CD8-positive, alpha-beta memory T cell (primary cell): ENCODE data around the gene C1QTNF12. TPM values are rescaled to one million over a fixed set of nuclear protein-coding genes. Genes with fewer than 3 reads are reported as not detected.

Experiments used
- CTCF ChIA-PET: fragments of 350-600 bp; sonication (Branson Sonifier 250); formaldehyde crosslinking; loops from one replicate; lab custom pipeline; 2021; ENCODE audit warnings: antibody characterized with exemption; lab: Charles Lee
- POLR2A ChIA-PET: fragments of 350-600 bp; sonication (Branson Sonifier 250); formaldehyde crosslinking; loops from one replicate; lab custom pipeline; 2021; ENCODE audit warnings: antibody characterized with exemption; lab: Charles Lee
- DNase-seq, 5 donors: peaks; one replicate each; pipeline versions ENCODE4 v3.0.0 to v3.0.0-alpha.2; 2020 to 2022; ENCODE audit warnings: mixed read lengths in 1 of 5
- H3K27ac ChIP-seq: one replicate; pipeline ENCODE4 v1.7.0; 2013; ENCODE audit warnings: low read depth, mild to moderate bottlenecking, low read length, moderate library complexity
- H3K27me3 ChIP-seq: 2 replicates; pipeline ENCODE4 v1.7.0; 2013; ENCODE audit warnings: low read length, mild to moderate bottlenecking; ENCODE audit not compliant: insufficient read depth, poor library complexity, severe bottlenecking
- H3K36me3 ChIP-seq: 2 replicates; pipeline ENCODE4 v1.7.0; 2013; ENCODE audit warnings: mild to moderate bottlenecking, low read length, moderate library complexity; ENCODE audit not compliant: insufficient read depth
- H3K4me1 ChIP-seq: 2 replicates; pipeline ENCODE4 v1.7.0; 2013; ENCODE audit warnings: mild to moderate bottlenecking, low read length, moderate library complexity; ENCODE audit not compliant: insufficient read depth
- H3K4me3 ChIP-seq: 2 replicates; pipeline ENCODE4 v1.7.0; 2013; ENCODE audit warnings: mild to moderate bottlenecking, low read length
- H3K9me3 ChIP-seq: 2 replicates; pipeline ENCODE4 v1.7.0; 2013; ENCODE audit warnings: mild to moderate bottlenecking, low read length
- H3K27ac Mint-ChIP-seq, 8 donors: one replicate each; pipeline ENCODE4 v1.8.0; 2020 to 2021; ENCODE audit warnings: mixed read lengths in 8 of 8, mild to moderate bottlenecking in 6 of 8, inconsistent platforms in 3 of 8, moderate library complexity in 3 of 8
- H3K27me3 Mint-ChIP-seq, 2 donors: one replicate each; pipeline ENCODE4 v1.8.0; 2020 to 2021; ENCODE audit warnings: mixed read lengths in 2 of 2, mild to moderate bottlenecking in 1 of 2, moderate library complexity in 1 of 2
- H3K36me3 Mint-ChIP-seq, 3 donors: one replicate each; pipeline ENCODE4 v1.8.0; 2020 to 2021; ENCODE audit warnings: mixed read lengths in 3 of 3, inconsistent platforms in 1 of 3, mild to moderate bottlenecking in 1 of 3
- H3K4me1 Mint-ChIP-seq, 3 donors: one replicate each; pipeline ENCODE4 v1.8.0; 2020 to 2021; ENCODE audit warnings: mixed read lengths in 3 of 3, inconsistent platforms in 1 of 3, mild to moderate bottlenecking in 1 of 3
- H3K4me3 Mint-ChIP-seq, 7 donors: one replicate each; pipeline ENCODE4 v1.8.0; 2020 to 2021; ENCODE audit warnings: mixed read lengths in 7 of 7, mild to moderate bottlenecking in 6 of 7, moderate library complexity in 4 of 7, inconsistent platforms in 2 of 7
- H3K9me3 Mint-ChIP-seq, 5 donors: one replicate each; pipeline ENCODE4 v1.8.0; 2020 to 2022; ENCODE audit warnings: mixed read lengths in 5 of 5, mild to moderate bottlenecking in 3 of 5, moderate library complexity in 2 of 5, inconsistent platforms in 1 of 5
- polyA plus RNA-seq: library from polyadenylated mRNA; unstranded; fragments of 300-500 nt; fragmentation: Illumina TruSeq; gene quantifications from one replicate; pipeline ENCODE4 v1.2.3, GENCODE V29; 2021
- total RNA-seq, 2 experiments: library from RNA; stranded (reverse); gene quantifications; one replicate each; pipeline ENCODE4 v1.2.3, GENCODE V29; 2021

Gene C1QTNF12, protein sequence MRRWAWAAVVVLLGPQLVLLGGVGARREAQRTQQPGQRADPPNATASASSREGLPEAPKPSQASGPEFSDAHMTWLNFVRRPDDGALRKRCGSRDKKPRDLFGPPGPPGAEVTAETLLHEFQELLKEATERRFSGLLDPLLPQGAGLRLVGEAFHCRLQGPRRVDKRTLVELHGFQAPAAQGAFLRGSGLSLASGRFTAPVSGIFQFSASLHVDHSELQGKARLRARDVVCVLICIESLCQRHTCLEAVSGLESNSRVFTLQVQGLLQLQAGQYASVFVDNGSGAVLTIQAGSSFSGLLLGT
- total RNA-seq (1 to 10 TPM in 1 of 2 experiments, under 1 TPM in 1; 0.51 to 1.1 TPM), polyA plus RNA-seq (not detected)

DNA sequence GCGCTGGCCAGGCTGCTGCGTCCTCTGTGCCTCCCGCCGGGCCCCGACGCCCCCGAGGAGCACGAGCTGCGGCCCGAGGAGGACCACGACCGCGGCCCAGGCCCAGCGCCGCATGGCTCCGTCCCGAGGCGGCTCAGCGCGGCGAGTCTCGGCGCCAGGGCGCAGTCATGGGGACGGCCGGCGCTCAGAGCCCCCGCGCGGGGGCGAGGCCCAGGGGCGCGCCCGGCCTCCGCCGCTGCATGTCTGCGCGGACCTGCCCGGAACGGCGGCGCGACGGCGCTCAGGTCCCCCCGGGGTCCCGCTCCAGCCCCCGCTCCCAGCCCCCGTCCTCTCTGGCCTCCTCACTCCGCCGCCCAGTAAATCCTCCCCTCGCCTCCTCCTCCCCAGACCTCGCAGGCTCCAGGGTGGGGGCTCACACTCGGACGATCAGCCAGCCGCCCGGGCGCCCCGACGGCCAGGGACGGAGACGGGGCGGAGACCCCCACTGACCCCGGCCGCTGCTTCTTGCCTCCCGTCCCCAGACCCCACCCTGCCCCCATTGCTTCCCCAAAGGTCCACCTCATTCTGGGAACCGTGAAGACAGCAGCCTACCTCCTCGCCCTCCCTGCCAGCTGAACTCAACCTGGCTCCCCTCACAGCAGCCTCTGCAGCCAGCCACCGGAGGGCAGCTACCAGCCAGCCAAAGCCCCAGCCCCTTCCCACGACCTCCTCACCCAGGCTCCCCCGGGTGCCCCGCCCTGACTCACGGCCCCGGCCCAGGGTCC is at the start of gene C1QTNF12:
TSS of gene C1QTNF12 (minus strand) at position 146 of the 764 bp plus-strand sequence. CDS start at position 114, 32 bp downstream.
- peaks cover 0 to 1% of the 10 kb centered on the region in 2 donors for H3K27me3 Mint-ChIP-seq
- H3K4me1 Mint-ChIP-seq, result peaks cover 3 to 14% (median 13%) of the 10 kb centered on the region in 3 donors
- no peak within 1 kb of the TSS for H3K27ac ChIP-seq
- H3K4me3 ChIP-seq, result no peak within 1 kb of the TSS
- no peak for DNase-seq
- H3K4me1 ChIP-seq, result peaks cover 13% of the 10 kb centered on the region
- no peak within 1 kb of the TSS for H3K4me3 Mint-ChIP-seq
- POLR2A ChIA-PET, result interaction anchor here (0.6 kb wide), 1 partner anchor 106 kb away, joined by 4 read pairs; no protein-coding TSS in a partner anchor
- H3K27me3 ChIP-seq, result peaks cover 3% of the 10 kb centered on the region
- no peaks in the 10 kb centered on the region for H3K9me3 Mint-ChIP-seq
- CTCF ChIA-PET, result no interaction called here
- H3K36me3 ChIP-seq, result no peaks in the 10 kb centered on the region
- no peak within 1 kb of the TSS for H3K27ac Mint-ChIP-seq
- no peaks in the 10 kb centered on the region for H3K36me3 Mint-ChIP-seq
- no peaks in the 10 kb centered on the region for H3K9me3 ChIP-seq

DNA sequence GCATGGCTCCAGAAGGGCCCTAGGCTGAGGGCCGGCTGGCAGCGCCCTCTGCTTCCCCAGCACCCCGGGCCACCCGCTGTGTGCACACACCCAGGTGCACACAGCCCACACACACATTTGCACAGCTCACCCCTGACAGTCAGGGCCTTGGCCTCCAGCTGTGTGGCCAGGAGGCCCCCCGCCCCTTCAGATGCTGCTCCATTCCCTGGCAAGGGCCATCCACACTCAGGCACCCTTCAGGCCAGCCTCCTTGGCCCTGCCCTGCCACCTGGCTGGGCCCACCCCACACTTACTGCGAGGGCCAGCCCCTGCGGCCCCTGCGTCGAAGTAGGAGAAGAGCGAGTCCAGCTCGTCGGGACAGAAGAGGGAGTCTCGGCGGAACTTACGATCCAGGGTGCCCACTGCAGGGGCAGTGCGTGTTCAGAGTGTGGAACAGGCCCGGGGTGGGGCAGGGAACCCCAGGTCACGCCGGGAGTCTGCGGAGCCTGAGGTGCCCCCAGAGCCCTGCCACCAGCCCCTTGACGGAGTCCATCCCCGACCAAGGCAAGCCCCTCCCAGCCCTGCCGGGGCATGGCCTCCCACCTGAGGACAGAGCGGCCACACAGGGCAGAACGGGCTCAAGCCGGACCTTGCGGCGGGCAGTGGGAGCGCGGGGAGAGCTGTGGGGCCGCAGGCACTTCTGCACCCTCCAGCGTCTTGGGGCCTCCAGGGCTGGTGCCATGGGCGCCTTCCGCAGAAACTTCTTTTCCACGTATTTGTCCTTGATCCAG is 48.8 kb upstream of the C1QTNF12 start:
- no peak for DNase-seq
- Histone ChIP-seq H3K9me3 (no peaks in the 10 kb centered on the region), H3K4me3 (no peak overlapping the region), H3K36me3 (no peaks in the 10 kb centered on the region), H3K27ac (no peak overlapping the region), H3K27me3 (no peaks in the 10 kb centered on the region), H3K4me1 (no peaks in the 10 kb centered on the region)
- H3K4me1 Mint-ChIP-seq, result peaks cover 0 to 5% (median 4%) of the 10 kb centered on the region in 3 donors
- no peaks in the 10 kb centered on the region for H3K27me3 Mint-ChIP-seq
- CTCF ChIA-PET, result interaction anchor here (1.5 kb wide), 1 partner anchor 173 kb away, joined by 6 read pairs; no protein-coding TSS in a partner anchor
- POLR2A ChIA-PET, result no interaction called here
- no peaks in the 10 kb centered on the region for H3K36me3 Mint-ChIP-seq
- no peaks in the 10 kb centered on the region for H3K9me3 Mint-ChIP-seq
- no peak overlapping the region for H3K4me3 Mint-ChIP-seq
- H3K27ac Mint-ChIP-seq, result no peak overlapping the region

DNA sequence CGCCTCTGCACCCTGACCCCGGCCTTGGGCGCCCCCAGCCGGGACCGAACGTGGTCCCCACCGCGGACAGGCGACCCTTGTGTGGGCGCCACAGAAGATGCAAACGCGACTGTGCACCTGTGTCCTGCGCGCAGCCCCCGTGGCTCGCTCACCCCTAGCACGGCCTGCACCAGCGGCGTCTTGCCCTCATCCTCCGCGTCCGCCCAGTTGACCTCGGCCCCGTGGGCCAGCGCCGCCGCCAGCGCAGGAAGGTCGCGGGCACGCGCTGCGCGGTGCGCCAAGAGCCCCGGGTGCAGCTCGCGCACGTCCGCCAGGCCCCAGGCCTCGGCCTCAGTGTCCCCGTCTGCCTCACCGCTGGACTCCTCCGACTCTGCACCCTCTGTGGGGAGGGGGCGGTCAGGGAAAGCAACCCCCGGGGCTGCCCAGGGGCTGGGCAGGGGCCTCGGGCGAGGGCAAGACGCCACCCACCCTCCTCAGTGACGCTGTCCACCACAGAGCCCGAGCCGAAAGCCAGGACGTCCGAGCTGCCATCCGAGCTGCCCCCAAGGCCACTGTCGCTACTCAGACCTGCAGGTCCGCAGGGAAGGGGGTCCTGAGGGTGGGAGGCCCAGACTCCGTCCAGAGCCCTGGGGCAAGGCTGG is 47.8 kb upstream of the C1QTNF12 start:
- Histone ChIP-seq H3K27ac (no peak overlapping the region), H3K27me3 (no peaks in the 10 kb centered on the region), H3K36me3 (no peaks in the 10 kb centered on the region), H3K4me1 (no peaks in the 10 kb centered on the region), H3K4me3 (no peak overlapping the region), H3K9me3 (no peaks in the 10 kb centered on the region)
- Mint-ChIP-seq H3K27ac (no peak overlapping the region), H3K27me3 (no peaks in the 10 kb centered on the region), H3K4me3 (no peak overlapping the region), H3K36me3 (no peaks in the 10 kb centered on the region), H3K9me3 (no peaks in the 10 kb centered on the region), H3K4me1 (peaks cover 0 to 4% (median 0%) of the 10 kb centered on the region in 3 donors)
- POLR2A ChIA-PET, result no interaction called here
- DNase-seq, result no peak
- CTCF ChIA-PET, result interaction anchor here (1.5 kb wide), 1 partner anchor 172 kb away, joined by 6 read pairs; no protein-coding TSS in a partner anchor

DNA sequence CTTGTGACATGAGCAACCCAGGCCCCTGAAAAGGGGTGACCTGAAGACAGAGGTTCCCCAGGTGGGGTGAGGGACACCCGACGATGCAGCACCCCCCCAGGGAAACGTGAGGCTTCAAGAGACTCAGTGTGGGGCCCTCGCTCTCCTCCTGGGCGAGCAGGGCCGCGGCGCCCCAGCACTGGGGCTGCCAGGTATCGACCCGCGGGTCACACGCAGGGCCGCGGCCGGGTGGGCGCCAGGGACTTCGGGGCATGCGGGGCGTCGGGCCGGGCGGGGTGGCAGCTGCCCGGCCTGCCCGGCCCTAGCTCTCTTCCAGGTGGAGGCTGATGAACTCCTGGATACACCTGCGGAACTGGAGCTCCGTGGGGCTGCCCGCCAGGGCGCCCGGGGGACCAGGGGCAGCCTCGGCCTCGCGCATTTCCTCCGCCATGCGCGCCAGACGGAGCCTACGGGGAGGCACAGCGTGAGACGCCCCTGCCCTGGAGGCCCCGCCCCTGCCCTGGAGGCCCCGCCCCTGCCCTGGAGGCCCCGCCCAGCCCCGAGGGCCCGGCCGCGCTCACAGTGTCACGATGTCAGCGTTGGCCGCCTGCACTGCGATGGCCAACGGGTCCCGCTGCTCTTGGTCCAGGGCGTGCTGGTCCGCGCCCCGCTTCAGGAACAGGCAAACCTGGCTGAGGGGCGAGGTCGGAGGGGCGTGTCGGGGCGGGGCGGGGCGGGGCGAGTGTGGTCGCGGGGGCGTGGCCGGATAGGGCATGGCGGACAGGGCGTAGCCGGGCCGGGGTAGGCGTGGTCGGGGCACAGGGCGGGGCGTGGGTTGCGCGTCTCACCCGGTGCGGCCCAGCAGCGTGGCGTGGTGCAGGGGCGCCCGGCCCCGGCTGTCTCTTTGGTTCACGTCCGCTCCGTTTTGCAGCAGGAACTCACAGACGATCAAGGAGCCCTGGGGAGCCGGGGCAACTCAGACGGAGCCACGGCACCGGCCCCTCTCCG is 47.0 kb upstream of the C1QTNF12 start:
- Histone ChIP-seq H3K27ac (no peak overlapping the region), H3K4me1 (no peaks in the 10 kb centered on the region), H3K4me3 (no peak overlapping the region), H3K27me3 (no peaks in the 10 kb centered on the region), H3K9me3 (no peaks in the 10 kb centered on the region), H3K36me3 (no peaks in the 10 kb centered on the region)
- H3K27ac Mint-ChIP-seq, result no peak overlapping the region
- H3K36me3 Mint-ChIP-seq, result no peaks in the 10 kb centered on the region
- DNase-seq, result no peak
- H3K9me3 Mint-ChIP-seq, result no peaks in the 10 kb centered on the region
- ChIA-PET CTCF (interaction anchor here (1.5 kb wide), 1 partner anchor 171 kb away, joined by 6 read pairs; no protein-coding TSS in a partner anchor), POLR2A (no interaction called here)
- no peaks in the 10 kb centered on the region for H3K27me3 Mint-ChIP-seq
- no peak overlapping the region for H3K4me3 Mint-ChIP-seq
- peaks cover 0 to 4% (median 0%) of the 10 kb centered on the region in 3 donors for H3K4me1 Mint-ChIP-seq

DNA sequence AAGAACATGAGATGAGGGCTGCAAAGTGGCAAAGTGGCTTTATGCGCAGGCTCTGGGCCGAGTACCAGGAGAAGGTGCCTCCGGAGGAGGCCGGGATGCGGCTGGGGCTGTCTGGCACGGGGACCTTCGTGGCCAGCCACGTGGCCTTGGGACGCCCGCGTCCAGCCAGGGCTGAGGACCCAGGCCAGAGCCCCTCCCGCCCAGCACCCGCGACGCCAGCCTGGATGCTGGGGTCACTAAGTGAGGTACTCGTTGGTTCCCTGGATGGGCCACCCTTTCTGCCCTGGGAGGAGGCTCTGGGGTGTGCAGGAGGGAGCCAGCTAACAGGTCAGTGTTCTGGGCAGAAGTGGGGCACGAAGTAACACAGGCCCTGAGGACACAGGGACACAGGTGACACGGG is 46.3 kb upstream of the C1QTNF12 start:
- POLR2A ChIA-PET, result no interaction called here

DNA sequence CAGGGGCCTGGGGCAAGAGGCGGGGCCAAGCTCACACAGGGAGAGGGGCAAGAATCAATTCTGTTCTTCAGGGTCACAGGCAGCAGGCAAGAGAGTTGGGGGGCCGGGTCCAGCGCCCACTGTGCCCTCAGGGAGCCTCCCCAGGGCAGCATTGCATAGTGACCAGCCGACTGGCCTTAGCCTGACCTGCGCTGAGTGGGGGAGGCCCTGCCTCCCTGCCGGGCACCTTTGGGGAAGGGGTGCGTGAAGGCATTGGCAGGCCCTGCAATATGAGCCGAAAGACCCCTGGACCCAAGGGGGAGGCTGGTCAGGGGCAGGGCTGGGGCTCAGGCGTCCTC is 45.9 kb upstream of the C1QTNF12 start:
- Histone ChIP-seq H3K4me1 (no peaks in the 10 kb centered on the region), H3K27me3 (no peaks in the 10 kb centered on the region), H3K36me3 (no peaks in the 10 kb centered on the region), H3K9me3 (no peaks in the 10 kb centered on the region), H3K4me3 (no peak overlapping the region), H3K27ac (no peak overlapping the region)
- no peak overlapping the region for H3K4me3 Mint-ChIP-seq
- CTCF ChIA-PET, result interaction anchor here (0.6 to 2.7 kb wide), 10 partner anchors 13 to 308 kb away, joined by 3 to 52 read pairs (median 4); no protein-coding TSS in a partner anchor
- DNase-seq, result no peak
- no peak overlapping the region for H3K27ac Mint-ChIP-seq
- H3K27me3 Mint-ChIP-seq, result no peaks in the 10 kb centered on the region
- POLR2A ChIA-PET, result no interaction called here
- H3K36me3 Mint-ChIP-seq, result no peaks in the 10 kb centered on the region
- H3K9me3 Mint-ChIP-seq, result no peaks in the 10 kb centered on the region
- H3K4me1 Mint-ChIP-seq, result peaks cover 0 to 4% (median 0%) of the 10 kb centered on the region in 3 donors

More for the DNA sequence above, 46.3 kb upstream of the C1QTNF12 start:
- no peaks in the 10 kb centered on the region for H3K9me3 Mint-ChIP-seq
- Histone ChIP-seq H3K9me3 (no peaks in the 10 kb centered on the region), H3K27ac (no peak overlapping the region), H3K4me3 (no peak overlapping the region), H3K4me1 (no peaks in the 10 kb centered on the region), H3K36me3 (no peaks in the 10 kb centered on the region), H3K27me3 (no peaks in the 10 kb centered on the region)
- H3K4me1 Mint-ChIP-seq, result peaks cover 0 to 4% (median 0%) of the 10 kb centered on the region in 3 donors
- H3K36me3 Mint-ChIP-seq, result no peaks in the 10 kb centered on the region
- CTCF ChIA-PET, result interaction anchor here (1.8 to 1.9 kb wide), 2 partner anchors 12 to 43 kb away, joined by 6 read pairs; no protein-coding TSS in a partner anchor
- no peak for DNase-seq
- H3K4me3 Mint-ChIP-seq, result no peak overlapping the region
- H3K27me3 Mint-ChIP-seq, result no peaks in the 10 kb centered on the region
- no peak overlapping the region for H3K27ac Mint-ChIP-seq
